ENCODE results near the gene ELMO2.

GRCh38 chr20:46354207-46354555 lies 52.2 kb downstream of the ELMO2 start:
- TF ChIP-seq CTCF (IDR thresholded peaks at IDR 0.05), result no peak
- no peak for TF ChIP-seq POLR2A (IDR thresholded peaks at IDR 0.05)
